HG03280 (cell line): Measurements from ENCODE around the gene PLEKHH3.

Experiments used
- ATAC-seq: cut with Tn5 transposase; IDR thresholded peaks from one replicate; pipeline ENCODE4 v1.9.1; 2021; ENCODE audit warnings: mild to moderate bottlenecking, moderate library complexity; ENCODE audit not compliant: unreplicated experiment

Gene PLEKHH3, protein sequence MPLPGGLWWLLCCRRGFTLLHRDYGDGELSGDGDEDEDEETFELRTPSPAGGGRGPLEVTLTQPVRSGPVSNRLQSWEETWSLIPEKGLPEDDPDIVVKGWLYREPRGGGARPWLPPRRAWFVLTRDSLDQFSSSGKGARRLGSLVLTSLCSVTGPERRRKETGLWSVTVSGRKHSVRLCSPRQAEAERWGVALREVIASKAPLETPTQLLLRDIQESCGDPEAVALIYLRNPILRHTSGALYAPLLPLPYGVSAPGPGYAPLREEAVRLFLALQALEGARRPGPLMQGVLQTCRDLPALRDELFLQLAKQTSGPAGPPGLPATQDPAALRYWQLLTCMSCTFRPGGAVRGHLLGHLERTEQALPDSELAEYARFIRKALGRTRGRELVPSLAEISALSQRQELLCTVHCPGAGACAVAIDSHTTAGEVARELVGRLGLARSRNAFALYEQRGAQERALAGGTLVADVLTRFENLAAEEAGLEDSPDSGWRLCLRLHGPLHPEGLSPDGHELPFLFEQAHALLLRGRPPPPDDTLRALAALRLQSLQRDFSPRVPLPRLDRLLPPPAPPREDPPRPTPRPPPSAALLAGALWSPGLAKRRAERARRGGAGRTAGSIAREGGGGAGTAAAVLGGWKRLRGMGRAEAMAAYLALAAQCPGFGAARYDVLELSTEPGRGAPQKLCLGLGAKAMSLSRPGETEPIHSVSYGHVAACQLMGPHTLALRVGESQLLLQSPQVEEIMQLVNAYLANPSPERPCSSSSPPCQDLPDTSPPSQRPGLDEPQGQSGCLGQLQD

DNA sequence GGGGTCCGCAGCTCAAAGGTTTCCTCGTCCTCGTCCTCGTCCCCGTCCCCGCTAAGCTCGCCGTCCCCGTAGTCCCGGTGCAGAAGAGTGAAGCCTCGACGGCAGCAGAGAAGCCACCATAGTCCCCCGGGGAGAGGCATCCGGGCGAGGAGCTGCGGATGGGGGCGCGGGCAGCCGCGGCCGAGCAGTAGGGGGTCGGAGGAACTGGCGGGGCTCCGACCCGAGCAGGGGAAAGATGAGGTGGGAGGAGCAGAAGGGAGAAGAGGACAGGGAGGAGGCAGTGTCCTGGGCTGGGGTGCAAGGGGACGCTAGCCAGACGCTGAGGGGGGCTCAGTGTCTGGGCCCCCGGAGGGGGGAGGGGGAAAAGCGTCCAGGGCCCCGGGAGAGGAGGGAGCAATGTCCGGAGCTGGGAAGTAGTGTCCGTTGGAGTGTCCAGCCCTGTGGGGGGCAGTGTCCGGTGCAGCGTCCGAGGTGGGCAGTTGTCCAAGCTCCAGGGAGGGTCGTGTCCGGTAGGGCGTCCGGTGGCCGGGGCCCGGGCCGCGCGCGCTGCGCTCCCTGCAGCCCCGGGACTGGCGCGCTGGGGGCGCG is at the start of gene PLEKHH3:
PLEKHH3 (minus strand) TSS at position 571 of the 588 bp plus-strand sequence; CDS start at position 140, 431 bp downstream.
- no peak for ATAC-seq

GRCh38 chr17:42725143-42725542 is 48.3 kb upstream of the PLEKHH3 start:
- no peak for ATAC-seq

- no peak for ATAC-seq
Observed at GRCh38 chr17:42723636-42724035, 46.8 kb upstream of the PLEKHH3 start.

GRCh38 chr17:42720996-42721583 is 44.3 kb upstream of the PLEKHH3 start:
- no peak for ATAC-seq

DNA sequence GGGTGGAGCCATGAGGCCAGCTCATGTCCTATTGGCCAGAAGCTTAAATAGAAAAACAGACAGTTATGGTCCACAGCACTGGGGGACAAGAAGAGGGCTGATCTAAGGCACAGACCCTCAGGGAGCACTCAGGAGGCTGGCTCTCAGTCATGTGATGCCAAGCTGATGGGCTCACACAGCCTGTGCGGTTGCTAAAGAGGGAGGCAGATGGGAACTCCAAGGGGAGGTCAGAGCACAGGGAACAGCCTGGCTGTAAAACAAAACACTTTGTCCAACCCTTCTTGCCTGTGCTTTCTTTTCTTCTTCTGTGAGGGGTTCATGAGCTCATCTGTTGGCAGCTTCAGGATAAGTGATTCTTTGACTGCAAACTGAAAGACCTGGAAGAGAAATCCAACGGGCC is 32.8 kb upstream of the PLEKHH3 start:
- ATAC-seq, result no peak

DNA sequence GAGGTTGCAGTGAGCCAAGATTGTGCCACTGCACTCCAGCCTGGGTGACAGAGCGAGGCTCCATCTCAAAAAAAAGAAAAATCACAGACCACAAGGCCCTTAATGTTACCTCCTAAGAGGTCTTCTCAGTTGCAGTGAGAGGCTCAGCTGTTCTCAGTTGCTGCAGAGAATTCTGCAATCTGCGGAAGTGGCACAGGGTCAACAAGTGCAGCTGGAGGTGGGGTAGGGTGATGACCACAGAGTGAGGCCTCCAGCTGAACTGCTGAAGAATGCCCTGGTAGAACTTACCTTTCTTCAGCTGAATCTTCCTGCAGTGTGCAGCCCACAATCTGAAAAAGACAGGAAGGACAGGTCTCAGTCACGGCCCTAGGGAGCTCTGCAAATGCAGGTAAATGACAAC is 31.8 kb upstream of the PLEKHH3 start:
- ATAC-seq, result no peak

DNA sequence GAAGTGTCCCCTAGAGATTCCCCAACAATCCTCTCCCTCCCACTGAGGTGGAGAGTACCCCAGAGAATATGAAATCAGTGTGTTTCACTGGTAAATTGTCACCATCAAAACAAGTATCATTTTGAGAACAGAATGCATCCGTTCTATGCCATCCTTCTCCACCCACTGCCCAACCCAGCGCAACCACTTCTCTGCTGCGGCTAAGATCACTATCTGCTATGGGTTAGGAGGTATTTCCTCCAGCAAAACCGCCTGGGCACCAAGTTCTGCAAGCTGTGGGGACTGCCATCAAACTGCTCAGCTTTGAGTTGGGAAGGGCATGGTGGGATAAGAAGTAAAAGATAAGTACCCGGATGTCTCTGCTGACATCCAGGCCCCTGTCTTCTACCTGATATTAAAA is 29.9 kb upstream of the PLEKHH3 start:
- ATAC-seq, result no peak

- ATAC-seq, result peak; percentile 70
Observed at GRCh38 chr17:42704837-42705494, 28.2 kb upstream of the PLEKHH3 start.

DNA sequence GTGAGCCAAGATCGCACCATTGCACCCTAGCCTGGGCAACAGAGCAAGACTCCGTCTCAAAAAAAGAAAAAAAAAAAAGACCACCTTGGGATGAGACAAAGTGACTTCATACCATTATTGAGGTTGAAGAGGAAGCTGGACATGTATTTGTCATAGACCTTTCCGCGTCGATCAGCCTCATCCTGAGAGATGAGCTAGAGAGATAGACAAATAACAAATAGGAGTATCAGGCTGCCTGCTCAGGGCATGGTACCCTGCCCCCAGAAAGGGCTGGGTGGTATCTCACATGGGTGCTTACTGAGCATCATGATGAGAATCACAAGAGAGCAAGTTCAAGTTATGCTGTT is 27.7 kb upstream of the PLEKHH3 start:
- peak; percentile 25 for ATAC-seq

DNA sequence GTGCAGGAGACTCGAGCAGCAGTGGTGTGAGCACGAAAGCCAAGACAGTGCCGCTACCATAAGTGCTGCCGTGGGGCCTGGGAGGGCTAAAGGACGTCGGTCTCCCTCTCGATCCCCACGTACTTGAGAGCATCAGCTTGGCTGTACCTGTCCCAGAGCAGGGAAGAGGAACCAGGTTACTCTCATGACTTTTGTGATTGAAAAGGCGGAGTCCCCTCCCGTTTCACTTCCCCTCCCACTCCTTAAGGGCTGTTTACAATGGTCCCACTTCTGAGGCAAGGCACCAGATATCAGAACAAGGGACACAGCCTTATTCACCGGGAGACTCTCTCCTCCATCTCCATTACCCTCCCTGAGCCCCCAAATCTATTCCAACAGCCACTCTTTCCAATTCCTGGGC is 25.7 kb upstream of the PLEKHH3 start:
- no peak for ATAC-seq

DNA sequence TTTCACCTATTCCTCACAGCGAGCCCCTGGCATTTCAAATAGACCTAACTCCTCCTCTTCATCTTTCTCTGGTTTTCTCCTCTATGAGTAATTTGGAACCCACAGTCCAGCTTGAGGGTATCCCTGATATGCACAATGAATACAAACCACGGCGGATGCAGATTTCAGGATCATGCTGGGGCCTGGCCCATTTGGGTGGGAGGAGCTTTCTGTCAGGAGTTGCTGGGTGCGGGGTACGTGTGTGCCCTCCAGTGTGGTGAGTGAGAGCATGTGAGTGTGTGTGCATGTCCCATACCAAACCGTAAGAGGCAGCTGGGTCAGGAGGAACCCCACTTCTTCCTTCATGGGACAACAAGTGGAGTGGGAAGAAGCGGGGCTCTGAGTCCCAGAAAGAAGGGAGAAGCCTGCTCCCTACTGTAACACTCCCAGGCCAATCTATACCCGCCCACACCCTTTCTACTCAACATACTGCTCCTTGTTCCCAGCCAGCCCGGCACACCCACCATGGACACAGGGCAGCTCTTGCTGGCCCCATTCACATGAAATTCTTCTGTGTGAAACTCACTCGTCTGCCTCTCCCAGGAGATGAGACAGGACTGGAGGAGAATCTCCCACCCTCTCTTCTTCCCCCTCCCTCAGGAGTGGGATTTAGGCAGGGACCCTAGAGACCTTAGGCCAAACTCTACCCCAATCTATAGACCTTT is 23.9 kb upstream of the PLEKHH3 start:
- no peak for ATAC-seq

GRCh38 chr17:42699415-42699740 is 22.6 kb upstream of the PLEKHH3 start:
- no peak for ATAC-seq

- ATAC-seq, result no peak
Observed at GRCh38 chr17:42698736-42699414, 22.1 kb upstream of the PLEKHH3 start.

DNA sequence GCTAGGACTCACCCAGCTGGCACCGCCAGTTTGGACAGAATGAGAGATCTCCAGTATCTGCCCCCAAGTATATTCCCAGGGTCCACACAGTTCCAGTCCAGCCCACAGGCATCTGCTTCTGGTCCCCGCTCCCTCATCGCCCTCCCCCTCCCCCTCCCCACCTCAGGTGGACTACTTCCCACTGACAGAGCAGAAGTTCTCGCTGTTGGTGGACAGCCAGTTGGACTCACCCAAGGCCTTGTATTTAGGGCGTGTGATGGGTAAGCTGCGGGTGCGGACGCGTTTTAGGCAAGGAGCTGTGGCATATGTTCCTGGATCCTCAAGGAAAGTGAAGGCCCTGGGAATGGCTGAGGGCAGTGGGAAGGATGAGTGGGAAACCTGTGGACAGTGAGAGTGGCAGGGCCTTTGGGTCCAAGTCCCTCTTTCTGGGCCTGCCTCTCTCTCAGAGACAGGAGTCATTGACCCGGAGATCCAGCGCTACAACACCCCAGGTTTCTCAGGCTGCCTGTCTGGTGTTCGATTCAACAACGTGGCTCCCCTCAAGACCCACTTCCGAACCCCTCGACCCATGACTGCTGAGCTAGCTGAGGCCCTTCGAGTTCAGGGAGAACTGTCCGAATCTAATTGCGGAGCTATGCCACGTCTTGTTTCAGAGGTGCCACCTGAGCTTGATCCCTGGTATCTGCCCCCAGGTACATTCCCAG is 20.5 kb upstream of the PLEKHH3 start:
- no peak for ATAC-seq

GRCh38 chr17:42695500-42695899 is 18.7 kb upstream of the PLEKHH3 start:
- ATAC-seq, result no peak

DNA sequence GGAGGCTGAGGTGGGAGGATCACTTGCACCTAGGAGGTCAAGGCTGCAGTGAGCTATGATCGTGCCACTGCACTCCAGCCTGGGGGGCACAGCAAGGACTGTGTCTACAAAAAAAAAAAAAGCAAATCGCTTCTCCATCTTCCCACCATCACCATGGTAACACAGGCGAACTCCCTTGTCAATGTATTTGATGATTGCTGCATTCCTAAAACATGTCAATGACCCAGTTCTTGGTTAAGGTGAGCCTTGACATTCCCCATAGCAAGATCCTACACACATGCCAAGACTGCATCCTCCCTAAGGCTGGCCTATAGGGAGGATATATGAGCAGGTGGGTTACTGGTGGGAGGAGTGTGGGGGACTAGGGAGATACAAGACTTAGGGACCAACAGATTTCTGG is 17.7 kb upstream of the PLEKHH3 start:
- no peak for ATAC-seq

- ATAC-seq, result no peak
Observed at GRCh38 chr17:42692489-42692888, 15.7 kb upstream of the PLEKHH3 start.

- no peak for ATAC-seq
Observed at GRCh38 chr17:42691021-42691545, 14.3 kb upstream of the PLEKHH3 start.

DNA sequence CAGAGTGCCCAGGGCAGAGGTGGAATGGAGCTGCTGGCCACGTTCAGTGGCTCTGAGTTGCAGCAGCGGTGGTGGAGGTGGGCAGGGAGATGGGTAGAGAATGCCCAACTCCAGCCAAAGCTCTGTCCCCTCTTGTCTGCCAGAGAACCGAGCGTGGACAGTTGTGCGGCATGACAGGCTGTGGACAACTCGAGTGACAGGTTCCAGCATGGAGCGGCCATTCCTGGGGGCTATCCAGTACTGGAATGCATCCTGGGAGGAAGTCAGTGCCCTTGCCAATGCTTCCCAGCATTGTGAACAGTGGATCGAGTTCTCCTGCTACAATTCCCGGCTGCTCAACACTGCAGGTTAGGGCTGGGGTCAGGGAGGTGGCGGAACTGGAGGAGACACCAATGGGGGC is 13.8 kb upstream of the PLEKHH3 start:
- ATAC-seq, result no peak
